CD14-positive monocyte (primary cell): Measurements from ENCODE around the gene FANCC. TPM values are rescaled to one million over a fixed set of nuclear protein-coding genes. Genes with fewer than 3 reads are reported as not detected.

Experiments
- DNase-seq, 3 donors: peaks; one replicate each; pipeline ENCODE4 v3.0.0-alpha.2; 2011 to 2022
- H2AFZ ChIP-seq: 2 replicates; pipeline ENCODE4 v1.6.0; 2012; ENCODE audit warnings: mild to moderate bottlenecking, low read depth, low read length, inconsistent platforms; ENCODE audit not compliant: insufficient read depth, poor library complexity, severe bottlenecking
- H3K27ac ChIP-seq, 2 donors: 1 replicate in 1 of 2; 2 replicates in 1 of 2; pipeline ENCODE4 v1.5.1; 2012 to 2013; ENCODE audit warnings: low read length in 2 of 2, control low read depth in 1 of 2, inconsistent platforms in 1 of 2, low read depth in 1 of 2, mild to moderate bottlenecking in 1 of 2
- H3K27me3 ChIP-seq, 2 donors: one replicate each; pipeline versions ENCODE4 v1.6.0 to v1.6.1; 2011 to 2013; ENCODE audit warnings: low read length in 2 of 2; ENCODE audit not compliant: control insufficient read depth in 2 of 2, insufficient read depth in 2 of 2
- H3K36me3 ChIP-seq, 2 donors: replicated peaks in 1 of 2; 1 replicate in 1 of 2; 2 replicates in 1 of 2; pipeline versions ENCODE4 v1.5.1 to v1.6.1; 2012 to 2013; ENCODE audit warnings: low read length in 2 of 2, control low read depth in 1 of 2, inconsistent platforms in 1 of 2, mild to moderate bottlenecking in 1 of 2; ENCODE audit not compliant: insufficient read depth in 2 of 2, control insufficient read depth in 1 of 2
- H3K4me1 ChIP-seq, 2 donors: 1 replicate in 1 of 2; 2 replicates in 1 of 2; pipeline versions ENCODE4 v1.5.1 to v1.6.1; 2012 to 2013; ENCODE audit warnings: low read length in 2 of 2, control low read depth in 1 of 2, inconsistent platforms in 1 of 2, mild to moderate bottlenecking in 1 of 2, moderate library complexity in 1 of 2; ENCODE audit not compliant: insufficient read depth in 2 of 2, control insufficient read depth in 1 of 2
- H3K4me2 ChIP-seq: replicated peaks from 2 replicates; pipeline ENCODE3; 2012; ENCODE audit warnings: low read length, moderate library complexity, mild to moderate bottlenecking; ENCODE audit not compliant: poor library complexity, severe bottlenecking; ENCODE audit errors: extremely low read depth
- H3K4me3 ChIP-seq, 3 experiments: fragments of 200-600 bp in 1 of 3; sonication (generic) in 1 of 3; replicated peaks in 1 of 3; 1 replicate in 2 of 3; 2 replicates in 1 of 3; pipeline ENCODE4 v1.5.1; 2011 to 2013; ENCODE audit warnings: low read length in 3 of 3, mild to moderate bottlenecking in 3 of 3, control low read depth in 2 of 3, low read depth in 2 of 3, inconsistent platforms in 1 of 3, moderate library complexity in 1 of 3
- H3K79me2 ChIP-seq: 2 replicates; pipeline ENCODE4 v1.6.0; 2012; ENCODE audit warnings: mild to moderate bottlenecking, control low read depth, inconsistent platforms, low read length, moderate library complexity; ENCODE audit not compliant: insufficient read depth
- H3K9ac ChIP-seq: 2 replicates; pipeline ENCODE4 v1.6.0; 2017; ENCODE audit warnings: low read length, mild to moderate bottlenecking; ENCODE audit not compliant: insufficient read depth, poor library complexity, severe bottlenecking
- H3K9me3 ChIP-seq, 2 donors: replicated peaks in 1 of 2; 1 replicate in 1 of 2; 2 replicates in 1 of 2; pipeline versions ENCODE4 v1.5.1 to v1.6.1; 2012 to 2013; ENCODE audit warnings: low read length in 2 of 2, control low read depth in 1 of 2; ENCODE audit not compliant: control insufficient read depth in 1 of 2, insufficient read depth in 1 of 2
- H4K20me1 ChIP-seq: 2 replicates; pipeline ENCODE4 v1.6.0; 2012; ENCODE audit warnings: mild to moderate bottlenecking, low read length, control low read depth, moderate library complexity; ENCODE audit not compliant: insufficient read depth
- H3K27ac Mint-ChIP-seq, 7 donors: one replicate each; pipeline ENCODE4 v1.8.0; 2020; ENCODE audit warnings: mild to moderate bottlenecking in 7 of 7, mixed read lengths in 7 of 7, moderate library complexity in 6 of 7, inconsistent platforms in 2 of 7
- H3K27me3 Mint-ChIP-seq, 3 donors: one replicate each; pipeline ENCODE4 v1.8.0; 2021 to 2022; ENCODE audit warnings: low read depth in 3 of 3, mild to moderate bottlenecking in 3 of 3, mixed read lengths in 3 of 3, moderate library complexity in 3 of 3, inconsistent platforms in 1 of 3
- H3K36me3 Mint-ChIP-seq, 2 donors: one replicate each; pipeline ENCODE4 v1.8.0; 2020; ENCODE audit warnings: mixed read lengths in 2 of 2, inconsistent platforms in 1 of 2, mild to moderate bottlenecking in 1 of 2
- H3K4me1 Mint-ChIP-seq: one replicate; pipeline ENCODE4 v1.8.0; 2020; ENCODE audit warnings: mild to moderate bottlenecking, mixed read lengths
- H3K4me3 Mint-ChIP-seq, 2 donors: one replicate each; pipeline ENCODE4 v1.8.0; 2020; ENCODE audit warnings: mild to moderate bottlenecking in 2 of 2, mixed read lengths in 2 of 2, moderate library complexity in 1 of 2
- H3K9me3 Mint-ChIP-seq, 7 donors: one replicate each; pipeline ENCODE4 v1.8.0; 2020 to 2022; ENCODE audit warnings: mixed read lengths in 7 of 7, mild to moderate bottlenecking in 6 of 7, moderate library complexity in 6 of 7, inconsistent platforms in 2 of 7
- WGBS: methylation state at CpG from one replicate; pipeline ENCODE4 v1.1.5; 2013; ENCODE audit warnings: missing lambda C conversion rate; ENCODE audit not compliant: insufficient coverage; 5-methylcytosine and 5-hydroxymethylcytosine counted together
- intact Hi-C, 2 donors: fragments of 100-400 bp; cut with micrococcal nuclease; formaldehyde crosslinking; loops; one replicate each; pipeline versions ENCODE4 v1.15.0 to v1.15.1; 2023
- polyA plus RNA-seq, 3 donors: library from polyadenylated mRNA; depleted of rRNA in 1 of 3; unstranded in 2 of 3; stranded (reverse) in 1 of 3; fragments of 300-500 nt in 2 of 3; fragments of >200 nt in 1 of 3; fragmentation: Illumina TruSeq in 2 of 3; gene quantifications; 1 replicate in 2 of 3; 2 replicates in 1 of 3; pipeline ENCODE4 v1.2.3, GENCODE V29; 2012 to 2021
- TF ChIP-seq, protein P1 (sequence below): fragments of 200-600 bp; IDR thresholded peaks from one replicate; pipeline ENCODE4 v1.8.0; 2022; ENCODE audit warnings: antibody characterized with exemption, mild to moderate bottlenecking

The FANCC gene
- polyA plus RNA-seq, 3 donors = 1.2 to 2.2 (median 1.5) TPM

DNA sequence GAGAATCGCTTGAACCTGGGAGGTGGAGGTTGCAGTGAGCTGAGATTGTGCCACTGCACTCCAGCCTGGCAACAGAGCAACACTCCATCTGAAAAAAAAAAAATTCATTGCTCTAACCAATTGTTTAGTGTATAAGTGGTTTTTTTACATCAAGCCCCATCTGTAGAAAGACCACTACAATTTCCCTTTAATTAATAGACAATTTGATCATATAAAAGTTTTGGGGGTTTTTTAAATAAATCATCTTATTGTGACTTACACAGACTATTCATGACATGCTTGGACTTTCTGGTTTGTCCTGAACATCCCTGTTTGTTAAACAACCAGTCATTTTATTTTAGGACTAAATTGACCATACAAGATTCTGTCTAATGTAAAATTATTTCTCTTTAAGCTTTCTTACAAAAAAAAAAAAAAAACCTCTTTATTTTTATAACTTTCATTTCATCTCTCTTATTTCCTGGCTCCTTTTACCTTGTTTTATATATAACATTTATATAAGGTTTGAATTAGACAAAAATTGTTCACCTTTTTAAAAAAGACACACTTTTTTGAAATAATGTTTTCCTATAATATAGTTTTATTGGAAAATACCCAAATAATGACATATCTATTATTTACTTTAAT, 9.8 kb upstream of the FANCC start:
- H3K4me1 Mint-ChIP-seq = no peaks in the 10 kb centered on the region
- H3K27me3 Mint-ChIP-seq = peaks cover 6 to 14% (median 13%) of the 10 kb centered on the region in 3 donors
- no peak overlapping the region for H2AFZ ChIP-seq
- H3K27ac Mint-ChIP-seq = no peak overlapping the region
- H3K36me3 ChIP-seq = no peaks in the 10 kb centered on the region
- H3K27me3 ChIP-seq = no peaks in the 10 kb centered on the region
- no CpG with 5 or more reads among the region's 1 CpG for WGBS
- TF ChIP-seq, protein P1, sequence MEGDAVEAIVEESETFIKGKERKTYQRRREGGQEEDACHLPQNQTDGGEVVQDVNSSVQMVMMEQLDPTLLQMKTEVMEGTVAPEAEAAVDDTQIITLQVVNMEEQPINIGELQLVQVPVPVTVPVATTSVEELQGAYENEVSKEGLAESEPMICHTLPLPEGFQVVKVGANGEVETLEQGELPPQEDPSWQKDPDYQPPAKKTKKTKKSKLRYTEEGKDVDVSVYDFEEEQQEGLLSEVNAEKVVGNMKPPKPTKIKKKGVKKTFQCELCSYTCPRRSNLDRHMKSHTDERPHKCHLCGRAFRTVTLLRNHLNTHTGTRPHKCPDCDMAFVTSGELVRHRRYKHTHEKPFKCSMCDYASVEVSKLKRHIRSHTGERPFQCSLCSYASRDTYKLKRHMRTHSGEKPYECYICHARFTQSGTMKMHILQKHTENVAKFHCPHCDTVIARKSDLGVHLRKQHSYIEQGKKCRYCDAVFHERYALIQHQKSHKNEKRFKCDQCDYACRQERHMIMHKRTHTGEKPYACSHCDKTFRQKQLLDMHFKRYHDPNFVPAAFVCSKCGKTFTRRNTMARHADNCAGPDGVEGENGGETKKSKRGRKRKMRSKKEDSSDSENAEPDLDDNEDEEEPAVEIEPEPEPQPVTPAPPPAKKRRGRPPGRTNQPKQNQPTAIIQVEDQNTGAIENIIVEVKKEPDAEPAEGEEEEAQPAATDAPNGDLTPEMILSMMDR = no peak
- no peaks in the 10 kb centered on the region for H3K36me3 Mint-ChIP-seq
- H3K4me3 Mint-ChIP-seq = no peak overlapping the region
- no peak overlapping the region for H3K4me2 ChIP-seq
- intact Hi-C loops = no loop called here
- H3K4me1 ChIP-seq = no peaks in the 10 kb centered on the region
- no peak overlapping the region for H3K27ac ChIP-seq
- DNase-seq = no peak
- H3K9ac ChIP-seq = no peak overlapping the region
- H3K4me3 ChIP-seq = no peak overlapping the region
- H3K9me3 ChIP-seq = peaks cover 10 to 26% of the 10 kb centered on the region in 2 donors
- peaks cover 4 to 39% (median 18%) of the 10 kb centered on the region in 7 donors for H3K9me3 Mint-ChIP-seq
- no peaks in the 10 kb centered on the region for H4K20me1 ChIP-seq
- H3K79me2 ChIP-seq = no peaks in the 10 kb centered on the region

DNA sequence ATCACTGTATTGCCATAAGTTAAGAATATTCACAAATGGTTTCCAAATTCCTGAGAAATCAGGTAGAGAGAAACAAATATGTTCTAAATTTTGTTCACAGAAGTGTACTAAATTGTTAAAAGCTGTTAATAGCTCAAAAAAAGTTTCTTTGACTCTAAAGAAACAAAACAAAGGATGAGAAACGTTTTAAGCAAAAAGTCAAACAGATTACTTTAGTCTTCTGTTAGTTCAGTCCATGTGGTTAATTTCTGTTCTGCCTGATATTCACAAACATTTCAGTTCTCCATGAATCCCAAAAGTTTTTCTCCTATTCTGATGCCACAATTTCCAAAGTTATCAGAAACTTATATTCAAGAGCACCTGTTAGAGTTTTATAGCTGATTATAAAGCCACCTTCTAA, 7.7 kb upstream of the FANCC start:
- Mint-ChIP-seq H3K9me3 (peaks cover 4 to 36% (median 18%) of the 10 kb centered on the region in 7 donors), H3K36me3 (no peaks in the 10 kb centered on the region), H3K4me3 (no peak overlapping the region), H3K4me1 (no peaks in the 10 kb centered on the region), H3K27me3 (peaks cover 5 to 15% (median 7%) of the 10 kb centered on the region in 3 donors), H3K27ac (no peak overlapping the region)
- no peak overlapping the region for H3K4me3 ChIP-seq
- no peaks in the 10 kb centered on the region for H3K36me3 ChIP-seq
- no peaks in the 10 kb centered on the region for H3K4me1 ChIP-seq
- no peak for DNase-seq
- H2AFZ ChIP-seq = no peak overlapping the region
- H3K27ac ChIP-seq = no peak overlapping the region
- no CpG with 5 or more reads among the region's 1 CpG for WGBS
- H4K20me1 ChIP-seq = no peaks in the 10 kb centered on the region
- TF ChIP-seq, protein P1 = no peak
- H3K79me2 ChIP-seq = no peaks in the 10 kb centered on the region
- H3K4me2 ChIP-seq = no peak overlapping the region
- H3K27me3 ChIP-seq = no peaks in the 10 kb centered on the region
- peaks cover 10 to 26% of the 10 kb centered on the region in 2 donors for H3K9me3 ChIP-seq
- intact Hi-C loops = no loop called here
- H3K9ac ChIP-seq = no peak overlapping the region
